HEK293 (cell line): ENCODE data around the gene SAMHD1.

Experiments used
- CTCF ChIA-PET: fragments of 350-600 bp; formaldehyde crosslinking; extraction: SDS; loops from one replicate; lab custom pipeline; 2021; ENCODE audit warnings: antibody characterized with exemption; lab: Yijun Ruan, JAX
- POLR2A ChIA-PET: fragments of 300-600 bp; formaldehyde crosslinking; extraction: SDS; loops from one replicate; lab custom pipeline; 2020; ENCODE audit warnings: antibody characterized with exemption, inconsistent platforms; lab: Yijun Ruan, JAX
- H3K27ac ChIP-seq: fragments of 200-500 bp; sonication (Bioruptor generic); 2 replicates; pipeline ENCODE4 v1.5.1; 2014; ENCODE audit warnings: low read depth, low read length, control low read depth, inconsistent platforms; ENCODE audit errors: extremely low read depth
- H3K36me3 ChIP-seq, 2 experiments: fragments of 200-500 bp in 1 of 2; sonication (Bioruptor generic) in 1 of 2; 1 replicate in 1 of 2; 2 replicates in 1 of 2; pipeline ENCODE4 v1.5.1; 2014 to 2017; ENCODE audit warnings: inconsistent platforms in 2 of 2, low read length in 2 of 2; ENCODE audit not compliant: control insufficient read depth in 2 of 2, insufficient read depth in 1 of 2
- H3K4me1 ChIP-seq: fragments of 200-500 bp; sonication (Bioruptor generic); 2 replicates; pipeline ENCODE4 v1.5.1; 2014; ENCODE audit warnings: mild to moderate bottlenecking, low read length, inconsistent platforms; ENCODE audit not compliant: control insufficient read depth, insufficient read depth
- H3K4me3 ChIP-seq: 2 replicates; pipeline ENCODE4 v1.5.1; 2011; ENCODE audit warnings: low read depth, mild to moderate bottlenecking, control low read depth, low read length, moderate library complexity
- H3K9me3 ChIP-seq: fragments of 200-500 bp; sonication (Bioruptor generic); 2 replicates; pipeline ENCODE4 v1.5.1; 2014; ENCODE audit warnings: low read depth, low read length, inconsistent platforms; ENCODE audit not compliant: control insufficient read depth, insufficient read depth
- EGR2 ChIP-seq: fragments of 450-650 bp; formaldehyde crosslinking; IDR thresholded peaks from 2 replicates; pipeline ENCODE4 v1.5.1; 2016; ENCODE audit warnings: low read depth, missing biosample characterization, missing genetic modification characterization
- HOXA7 ChIP-seq: sonication (generic); formaldehyde crosslinking; IDR thresholded peaks from 2 replicates; pipeline ENCODE4 v1.8.1; 2022; ENCODE audit warnings: missing genetic modification reagents, borderline replicate concordance
- OVOL3 ChIP-seq: fragments of 450-650 bp; formaldehyde crosslinking; IDR thresholded peaks from 2 replicates; pipeline ENCODE4 v1.5.1; 2016; ENCODE audit warnings: missing biosample characterization, missing genetic modification characterization
- PATZ1 ChIP-seq: fragments of 450-650 bp; formaldehyde crosslinking; IDR thresholded peaks from 2 replicates; pipeline ENCODE4 v1.5.1; 2016; ENCODE audit warnings: missing biosample characterization, missing genetic modification characterization
- RBAK ChIP-seq: fragments of 450-650 bp; formaldehyde crosslinking; IDR thresholded peaks from 2 replicates; pipeline ENCODE4 v1.5.1; 2016; ENCODE audit warnings: missing biosample characterization, missing genetic modification characterization
- SP2 ChIP-seq: fragments of 450-650 bp; formaldehyde crosslinking; IDR thresholded peaks from 2 replicates; pipeline ENCODE4 v1.5.1; 2016; ENCODE audit warnings: missing biosample characterization, missing genetic modification characterization
- ZBTB1 ChIP-seq: fragments of 450-650 bp; formaldehyde crosslinking; IDR thresholded peaks from 2 replicates; pipeline ENCODE4 v1.5.1; 2016; ENCODE audit warnings: missing biosample characterization, missing genetic modification characterization
- ZNF121 ChIP-seq: fragments of 450-650 bp; formaldehyde crosslinking; IDR thresholded peaks from 2 replicates; pipeline ENCODE4 v1.5.1; 2016; ENCODE audit warnings: missing biosample characterization, missing genetic modification characterization
- ZNF132 ChIP-seq: fragments of 450-650 bp; formaldehyde crosslinking; IDR thresholded peaks from 2 replicates; pipeline ENCODE4 v1.5.1; 2017; ENCODE audit warnings: missing biosample characterization, missing genetic modification characterization, borderline replicate concordance
- ZNF146 ChIP-seq: fragments of 450-650 bp; formaldehyde crosslinking; IDR thresholded peaks from 2 replicates; pipeline ENCODE4 v1.5.1; 2016; ENCODE audit warnings: missing biosample characterization, missing genetic modification characterization
- ZNF23 ChIP-seq: fragments of 450-650 bp; formaldehyde crosslinking; IDR thresholded peaks from 2 replicates; pipeline ENCODE4 v1.5.1; 2016; ENCODE audit warnings: missing biosample characterization, missing genetic modification characterization, borderline replicate concordance
- ZNF423 ChIP-seq: fragments of 450-650 bp; formaldehyde crosslinking; IDR thresholded peaks from 2 replicates; pipeline ENCODE4 v1.5.1; 2016; ENCODE audit warnings: missing biosample characterization, missing genetic modification characterization
- ZNF510 ChIP-seq: fragments of 450-650 bp; formaldehyde crosslinking; IDR thresholded peaks from 2 replicates; pipeline ENCODE4 v1.5.1; 2018; ENCODE audit warnings: mild to moderate bottlenecking, missing genetic modification characterization, missing biosample characterization; ENCODE audit not compliant: insufficient replicate concordance
- ZNF549 ChIP-seq: fragments of 450-650 bp; IDR thresholded peaks from 2 replicates; pipeline ENCODE4 v1.5.1; 2018; ENCODE audit warnings: missing biosample characterization, missing genetic modification characterization, mild to moderate bottlenecking, inconsistent platforms, moderate library complexity
- ZNF670 ChIP-seq: fragments of 450-650 bp; formaldehyde crosslinking; IDR thresholded peaks from 2 replicates; pipeline ENCODE4 v1.5.1; 2016; ENCODE audit warnings: missing biosample characterization, missing genetic modification characterization, low read depth
- ZNF701 ChIP-seq: fragments of 450-650 bp; formaldehyde crosslinking; IDR thresholded peaks from 2 replicates; pipeline ENCODE4 v1.5.1; 2016; ENCODE audit warnings: missing biosample characterization, missing genetic modification characterization
- ZNF707 ChIP-seq: fragments of 450-650 bp; formaldehyde crosslinking; IDR thresholded peaks from 2 replicates; pipeline ENCODE4 v1.5.1; 2016; ENCODE audit warnings: missing biosample characterization, missing genetic modification characterization
- ZNF76 ChIP-seq: fragments of 450-650 bp; formaldehyde crosslinking; IDR thresholded peaks from 2 replicates; pipeline ENCODE4; 2016; ENCODE audit warnings: low read depth, missing biosample characterization, missing genetic modification characterization, borderline replicate concordance
- ZNF843 ChIP-seq: fragments of 450-650 bp; formaldehyde crosslinking; IDR thresholded peaks from 2 replicates; pipeline ENCODE4 v1.5.1; 2016; ENCODE audit warnings: missing biosample characterization, missing genetic modification characterization
- ZSCAN23 ChIP-seq: fragments of 450-650 bp; formaldehyde crosslinking; IDR thresholded peaks from 2 replicates; pipeline ENCODE4 v1.5.1; 2016; ENCODE audit warnings: missing biosample characterization, missing genetic modification characterization
- TF ChIP-seq, protein P1 (sequence below): fragments of 450-650 bp; formaldehyde crosslinking; IDR thresholded peaks from 2 replicates; pipeline ENCODE4 v1.5.1; 2016; ENCODE audit warnings: missing biosample characterization, missing genetic modification characterization

Gene SAMHD1

GRCh38 chr20:36850759-36851158, 100.7 kb downstream of the SAMHD1 start:
- no peak overlapping the region for H3K27ac ChIP-seq
- TF ChIP-seq ZNF146 (peak; percentile 99), OVOL3 (tag by site-specific recombination) (no peak)
- TF ChIP-seq, all 188 proteins: peak for 1
- H3K4me1 ChIP-seq = no peaks in the 10 kb centered on the region
- peaks cover 0 to 7% of the 10 kb centered on the region in 2 experiments; a peak in 2 of 3 replicates for H3K36me3 ChIP-seq
- H3K9me3 ChIP-seq = no peaks in the 10 kb centered on the region
- CTCF ChIA-PET = interaction anchor here (0.7 to 1.1 kb wide), 2 partner anchors 77 to 1768 kb away, joined by 3 read pairs; partner anchors contain the start of gene DSN1
- no peak overlapping the region for H3K4me3 ChIP-seq
- POLR2A ChIA-PET = interaction anchor here (0.9 kb wide), 1 partner anchor 15 kb away, joined by 5 read pairs; no protein-coding TSS in a partner anchor

DNA sequence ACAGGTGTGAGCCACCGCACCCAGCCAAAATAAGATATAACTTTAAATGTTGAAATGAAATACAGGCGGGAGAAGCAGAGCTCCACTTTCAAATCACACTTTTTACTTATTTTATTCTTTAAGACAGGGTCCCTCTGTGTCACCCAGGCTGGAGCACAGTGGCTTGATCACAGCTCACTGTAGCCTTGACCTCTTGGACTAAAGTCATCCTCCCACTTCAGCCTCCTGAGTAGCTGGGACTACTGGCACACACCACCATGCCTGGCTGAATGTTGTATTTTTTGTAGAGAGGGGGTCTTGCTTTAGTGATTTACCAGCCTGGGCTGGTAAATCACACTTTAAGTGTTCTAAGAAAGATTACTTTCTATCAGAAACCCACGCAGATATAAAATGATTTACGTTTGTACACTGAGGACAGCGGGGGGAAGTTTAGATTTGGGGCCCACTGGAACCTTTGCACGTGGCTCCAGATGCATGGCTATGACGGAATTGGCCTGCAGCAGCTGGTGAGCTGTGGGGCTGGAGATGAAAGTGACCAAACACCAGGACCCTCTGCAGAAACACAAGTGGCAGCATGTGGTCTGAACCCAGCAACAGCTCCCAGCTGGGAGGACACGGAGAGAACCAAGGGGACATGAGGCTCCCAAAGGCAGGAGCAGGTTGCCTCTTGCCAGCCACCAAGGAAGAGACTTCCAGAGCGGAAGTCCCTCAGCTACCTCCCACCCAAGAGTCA, 102.0 kb downstream of the SAMHD1 start:
- Histone ChIP-seq H3K36me3 (peaks cover 0 to 7% of the 10 kb centered on the region in 2 experiments; a peak in 2 of 3 replicates), H3K27ac (no peak overlapping the region), H3K4me1 (no peaks in the 10 kb centered on the region), H3K4me3 (no peak overlapping the region), H3K9me3 (no peaks in the 10 kb centered on the region)
- no peak for TF ChIP-seq SP2 (tag by site-specific recombination)
- no peak for TF ChIP-seq ZNF132 (tag by site-specific recombination)
- no peak for TF ChIP-seq ZNF423 (tag by site-specific recombination)
- TF ChIP-seq PATZ1 (tag by site-specific recombination) = no peak
- no peak for TF ChIP-seq ZNF670 (tag by site-specific recombination)
- no peak for TF ChIP-seq ZNF76 (tag by site-specific recombination)
- no peak for TF ChIP-seq ZNF23 (tag by site-specific recombination)
- no peak for TF ChIP-seq ZNF701 (tag by site-specific recombination)
- no peak for TF ChIP-seq ZNF707 (tag by site-specific recombination)
- TF ChIP-seq ZNF121 = no peak
- no peak for TF ChIP-seq EGR2
- TF ChIP-seq ZNF843 (tag by site-specific recombination) = no peak
- TF ChIP-seq ZSCAN23 (tag by site-specific recombination) = no peak
- no peak for TF ChIP-seq HOXA7
- TF ChIP-seq, protein P1, sequence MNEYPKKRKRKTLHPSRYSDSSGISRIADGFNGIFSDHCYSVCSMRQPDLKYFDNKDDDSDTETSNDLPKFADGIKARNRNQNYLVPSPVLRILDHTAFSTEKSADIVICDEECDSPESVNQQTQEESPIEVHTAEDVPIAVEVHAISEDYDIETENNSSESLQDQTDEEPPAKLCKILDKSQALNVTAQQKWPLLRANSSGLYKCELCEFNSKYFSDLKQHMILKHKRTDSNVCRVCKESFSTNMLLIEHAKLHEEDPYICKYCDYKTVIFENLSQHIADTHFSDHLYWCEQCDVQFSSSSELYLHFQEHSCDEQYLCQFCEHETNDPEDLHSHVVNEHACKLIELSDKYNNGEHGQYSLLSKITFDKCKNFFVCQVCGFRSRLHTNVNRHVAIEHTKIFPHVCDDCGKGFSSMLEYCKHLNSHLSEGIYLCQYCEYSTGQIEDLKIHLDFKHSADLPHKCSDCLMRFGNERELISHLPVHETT (tag by site-specific recombination) = no peak
- TF ChIP-seq ZBTB1 (tag by site-specific recombination) = no peak
- TF ChIP-seq RBAK (tag by site-specific recombination) = no peak
- no peak for TF ChIP-seq ZNF549 (tag by site-specific recombination)
- no peak for TF ChIP-seq ZNF510 (tag by site-specific recombination)
- ChIA-PET CTCF (interaction anchor here (1.1 kb wide), 1 partner anchor 14 kb away, joined by 5 read pairs; no protein-coding TSS in a partner anchor), POLR2A (interaction anchor here (0.9 to 2.4 kb wide), 2 partner anchors 7 to 14 kb away, joined by 5 to 7 read pairs; no protein-coding TSS in a partner anchor)
